SW 1271 (cell line): ENCODE data around the gene MB.

Source experiments
- DNase-seq, 2 experiments: peaks; one replicate each; lab custom pipeline; 2025; lab: John Stamatoyannopoulos, UW

Gene MB

GRCh38 chr22:35615156-35615555 lies 2.0 kb downstream of the MB start:
- DNase-seq = no peak

GRCh38 chr22:35614404-35614803 lies 2.7 kb downstream of the MB start:
- no peak for DNase-seq

GRCh38 chr22:35612903-35613302 lies 4.2 kb downstream of the MB start:
- no peak for DNase-seq

- no peak for DNase-seq
Measured at GRCh38 chr22:35611891-35612576, 5.1 kb downstream of the MB start.

- no peak for DNase-seq
Measured at GRCh38 chr22:35611200-35611890, 5.8 kb downstream of the MB start.

DNA sequence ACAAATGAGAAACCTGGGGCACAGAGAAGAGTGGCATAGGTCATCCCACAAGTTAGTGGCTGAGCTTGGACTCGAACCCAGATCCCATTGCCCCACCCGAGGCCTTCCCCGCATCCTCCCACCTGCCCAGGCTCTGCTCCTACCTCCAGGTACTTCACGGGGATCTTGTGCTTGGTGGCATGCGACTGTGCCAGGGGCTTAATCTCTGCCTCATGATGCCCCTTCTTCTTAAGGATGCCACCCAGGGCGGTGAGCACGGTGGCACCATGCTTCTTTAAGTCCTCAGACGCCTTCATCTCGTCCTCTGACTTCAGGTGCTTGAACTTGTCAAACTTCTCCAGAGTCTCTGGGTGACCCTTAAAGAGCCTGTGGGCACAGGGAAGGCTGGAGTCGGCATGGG lies 6.4 kb downstream of the MB start:
- DNase-seq = no peak

- DNase-seq = no peak
Measured at GRCh38 chr22:35609761-35610160, 7.4 kb downstream of the MB start.

GRCh38 chr22:35609261-35609660 lies 7.9 kb downstream of the MB start:
- no peak for DNase-seq

DNA sequence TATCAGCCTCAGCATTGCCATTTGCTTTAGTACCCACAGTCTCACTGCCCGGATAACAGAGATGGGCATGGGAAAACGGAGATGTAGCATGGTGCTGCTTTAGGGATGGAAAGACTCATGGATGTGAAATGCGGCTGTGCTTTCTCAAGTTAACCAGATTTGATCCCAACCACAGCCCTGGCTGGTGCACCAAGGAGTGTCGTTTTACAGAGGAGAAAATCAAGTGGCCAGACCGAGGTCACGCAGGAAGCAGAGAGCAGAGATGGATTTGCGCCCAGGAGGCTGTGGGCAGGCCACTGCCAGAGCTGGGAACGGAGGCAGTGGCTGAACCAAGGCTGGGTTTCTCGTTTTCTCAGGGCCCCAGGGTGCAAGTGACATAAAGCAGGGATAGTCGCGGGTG lies 9.0 kb downstream of the MB start:
- DNase-seq = no peak

GRCh38 chr22:35606916-35607315 lies 10.2 kb downstream of the MB start:
- DNase-seq = no peak

DNA sequence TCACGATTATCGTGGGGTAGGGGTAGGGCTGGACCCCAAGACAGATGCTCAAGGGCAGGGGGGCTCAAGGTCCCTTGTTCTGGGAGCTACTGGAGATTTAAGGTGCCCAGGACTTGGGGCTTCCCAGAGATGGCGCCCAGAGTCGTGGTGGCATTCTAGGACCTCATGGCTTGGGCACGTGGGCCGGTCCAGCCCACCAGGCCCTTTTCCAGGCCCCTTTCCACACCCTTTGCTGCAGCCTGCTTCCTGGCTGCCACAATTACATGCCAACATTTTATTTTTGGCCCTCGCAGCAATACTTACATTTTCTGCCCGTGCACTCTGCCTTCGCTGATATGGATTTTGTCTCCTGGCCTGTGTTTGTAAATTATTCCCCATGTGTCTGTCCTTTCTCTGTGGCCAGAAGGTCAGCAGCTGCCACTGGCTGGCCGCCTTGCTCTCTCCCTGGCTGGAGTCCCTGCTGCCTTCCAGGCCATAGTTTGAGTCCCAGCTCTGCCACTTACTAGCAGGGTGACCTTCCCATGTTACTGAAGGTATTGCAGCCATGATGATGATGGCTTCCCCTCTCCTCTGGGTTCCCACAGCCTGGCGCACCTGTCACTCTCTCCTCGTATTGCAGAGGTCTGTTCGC lies 11.2 kb downstream of the MB start:
- no peak for DNase-seq

- no peak for DNase-seq
Measured at GRCh38 chr22:35605369-35605680, 11.8 kb downstream of the MB start.

DNA sequence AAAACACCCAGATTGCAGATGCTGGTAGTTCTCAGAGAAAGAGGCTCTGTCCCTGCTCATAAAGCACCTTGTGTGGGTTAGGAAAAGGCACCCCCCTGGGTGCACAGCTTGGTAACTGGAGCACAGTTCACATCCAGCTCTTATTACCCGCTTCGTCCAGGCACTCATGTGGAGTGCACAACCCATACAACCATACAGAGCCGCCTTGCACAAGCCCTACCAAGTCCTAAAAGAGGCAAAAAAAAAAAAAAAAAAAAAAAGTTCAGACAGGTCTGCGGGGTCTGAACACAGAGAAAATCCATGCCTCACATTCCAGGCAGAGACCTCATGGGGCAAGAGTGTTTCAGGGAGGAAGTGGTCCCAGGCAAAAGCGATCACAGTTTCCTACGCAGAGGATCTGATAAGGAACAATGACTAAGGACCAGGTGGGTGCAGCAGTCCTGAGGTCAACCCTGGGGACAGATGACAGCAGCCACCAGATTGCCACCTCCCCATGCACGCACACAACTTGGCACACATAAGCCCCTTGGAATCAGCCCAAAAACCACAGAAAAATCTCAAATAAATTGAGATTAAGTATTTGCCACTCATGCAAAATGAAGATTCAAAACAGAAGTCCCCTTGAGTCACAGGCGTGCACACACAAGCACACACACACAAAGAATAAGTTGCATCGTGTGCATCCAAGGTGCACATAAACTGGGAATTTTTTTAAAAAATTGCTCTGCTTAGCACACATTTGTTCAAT lies 12.3 kb downstream of the MB start:
- peak in 1 of 2 experiments; percentile 6 for DNase-seq

GRCh38 chr22:35601743-35602615 lies 15.2 kb downstream of the MB start:
- no peak for DNase-seq

DNA sequence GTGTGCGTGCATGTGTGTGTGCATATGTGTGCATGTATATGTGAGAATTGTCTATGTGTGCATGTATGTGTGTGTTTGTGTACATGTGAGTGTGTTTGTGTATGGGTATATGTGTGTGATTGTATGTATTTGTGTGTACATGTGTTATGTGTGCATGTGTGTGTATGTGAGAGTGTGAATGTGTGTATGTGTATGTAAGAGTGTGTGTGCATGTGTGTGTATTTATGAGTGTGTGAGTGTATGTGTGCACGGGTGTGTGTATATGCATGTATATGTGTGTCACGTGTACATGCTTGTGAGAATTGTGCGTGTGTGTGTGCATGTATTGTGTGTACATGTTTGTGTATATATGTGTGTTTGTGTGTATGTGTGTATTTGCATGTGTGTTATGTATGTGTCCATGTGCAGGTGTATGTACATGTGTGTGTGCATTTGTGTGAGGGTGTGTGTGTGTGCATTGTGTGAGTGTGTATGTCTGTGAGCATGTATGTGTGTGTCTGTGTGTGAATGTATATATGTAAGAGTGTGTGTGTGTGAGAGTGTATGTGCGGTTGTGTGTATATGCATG lies 16.0 kb downstream of the MB start:
- DNase-seq = no peak

- no peak for DNase-seq
Measured at GRCh38 chr22:35600476-35600875, 16.7 kb downstream of the MB start.

GRCh38 chr22:35599364-35599763 lies 17.8 kb downstream of the MB start:
- DNase-seq = no peak

- DNase-seq = no peak
Measured at GRCh38 chr22:35598396-35598710, 18.8 kb downstream of the MB start.

- no peak for DNase-seq
Measured at GRCh38 chr22:35597692-35598395, 19.3 kb downstream of the MB start.

GRCh38 chr22:35596821-35597220 lies 20.3 kb downstream of the MB start:
- no peak for DNase-seq

DNA sequence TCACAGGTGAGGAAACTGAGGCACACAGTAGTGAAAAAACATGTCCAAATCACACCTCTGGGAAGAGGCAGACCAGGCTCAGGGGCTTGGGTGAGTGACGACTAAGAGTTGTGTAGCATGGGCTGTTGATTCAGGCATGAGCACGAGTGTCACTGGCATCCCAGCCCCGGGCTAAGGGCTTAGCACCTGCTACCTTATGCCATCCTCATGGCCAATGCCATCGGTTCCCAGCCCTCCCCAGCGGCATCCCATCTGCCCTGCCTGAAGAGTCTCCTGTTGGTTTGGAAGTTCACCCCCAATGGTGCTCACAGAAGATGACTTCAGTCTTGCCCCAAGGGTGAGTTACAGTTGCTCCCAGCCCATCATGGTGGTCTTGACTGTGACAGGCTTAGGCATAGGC lies 22.4 kb downstream of the MB start:
- no peak for DNase-seq
